ENCODE data around the gene ADAM12. TPM values are rescaled to one million over a fixed set of nuclear protein-coding genes. Genes with fewer than 3 reads are reported as not detected.

The ADAM12 gene
- total and polyA plus RNA-seq, 10 of the 15 experiments (the other 5 are each of a cell fraction or from before 2014, with no cell fraction given), result under 0.01 to 0.62 (median 0.04) TPM; not detected in 5

DNA sequence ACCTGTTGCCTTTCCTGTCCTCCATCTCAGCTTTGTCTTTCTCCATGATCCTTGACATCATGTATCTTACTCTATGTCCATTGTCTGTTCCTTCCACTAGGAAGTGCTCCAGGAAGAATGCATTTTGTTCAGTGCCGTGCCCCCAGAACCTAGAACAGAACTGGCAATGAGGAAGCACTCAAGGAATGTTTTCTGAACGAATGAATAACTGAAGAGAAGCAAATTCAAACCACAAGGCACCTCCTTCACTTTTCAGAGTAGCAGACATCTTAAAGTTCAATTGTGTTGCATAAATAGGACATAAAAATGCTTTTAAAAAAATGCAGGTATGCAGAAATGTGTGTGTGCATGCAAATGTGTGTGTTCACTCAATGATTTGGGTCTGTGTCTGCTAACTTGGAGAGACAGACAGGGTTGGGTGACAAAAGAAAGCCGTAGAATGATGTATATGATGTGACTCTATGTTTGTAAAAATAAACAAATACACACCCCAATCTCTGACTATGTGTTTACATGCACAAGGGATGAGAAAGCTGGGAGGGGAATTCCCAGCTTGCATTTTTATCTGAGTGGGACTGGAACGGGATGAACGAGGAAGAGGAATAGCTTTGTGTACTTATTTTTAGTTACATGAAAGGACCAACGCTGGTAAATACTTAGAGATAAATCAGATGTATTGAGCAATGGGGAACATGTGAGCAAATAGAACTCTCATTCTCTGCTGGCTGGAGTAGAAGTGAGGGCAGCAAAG, 254.2 kb downstream of the ADAM12 start:
- ATAC-seq (no peak), DNase-seq (ENCODE audit: low read depth, low spot score) (no peak), FAIRE-seq (no peak)
- Histone ChIP-seq H3K27ac (ENCODE audit: control insufficient read depth, insufficient read depth) (no peak overlapping the region), H3K79me2 (ENCODE audit: control insufficient read depth, insufficient read depth, low read length) (no peaks in the 10 kb centered on the region), H3K4me1 (ENCODE audit: control insufficient read depth, insufficient read depth, low read length) (no peaks in the 10 kb centered on the region), H3K36me3 (ENCODE audit: control insufficient read depth in 2 of 2, insufficient read depth in 2 of 2, low read length in 1 of 2) (no peaks in the 10 kb centered on the region), H2AFZ (ENCODE audit: control insufficient read depth, low read depth, low read length) (no peak overlapping the region), H3K4me3 (no peak overlapping the region), H3K9me3 (replicated peaks; ENCODE audit: control insufficient read depth, insufficient read depth, low read length) (no peaks in the 10 kb centered on the region), H4K20me1 (ENCODE audit: control insufficient read depth, insufficient read depth) (no peaks in the 10 kb centered on the region), H3K4me2 (ENCODE audit: control insufficient read depth, insufficient read depth) (no peak overlapping the region), H3K27me3 (replicated peaks in 1 of 2; ENCODE audit: control insufficient read depth in 2 of 2, insufficient read depth in 2 of 2, low read length in 1 of 2) (no peaks in the 10 kb centered on the region), H3K9ac (ENCODE audit: control insufficient read depth, insufficient read depth, low read length) (no peak overlapping the region)
- WGBS (ENCODE audit: insufficient coverage, insufficient replicate concordance, low lambda C conversion rate, missing lambda C conversion rate), result 9% methylated on average over 6 of the region's 6 CpGs
- no TSS peak for BruUV-seq (replicated peaks)
- in situ Hi-C loops (cut with MboI) (no loop called here), intact Hi-C loops (cut with micrococcal nuclease; ENCODE audit: unreplicated experiment) (no loop called here)
- RAD21 ChIA-PET (ENCODE audit: unreplicated experiment), result no interaction called here
- POLR2A ChIA-PET, result no interaction called here
- CTCF ChIA-PET, result no interaction called here
- no peak for TF ChIP-seq ASH2L (IDR thresholded peaks at IDR 0.05; ENCODE audit: borderline replicate concordance, low read depth)
- TF ChIP-seq POU2F2 (IDR thresholded peaks at IDR 0.05; ENCODE audit: borderline replicate concordance, low read depth, low read length), result no peak
- no peak for TF ChIP-seq YBX1 (IDR thresholded peaks at IDR 0.05)
- no peak for TF ChIP-seq ZZZ3 (IDR thresholded peaks at IDR 0.05; ENCODE audit: control insufficient read depth, insufficient read length, low read depth)
- no peak for TF ChIP-seq NR2C1 (IDR thresholded peaks at IDR 0.05)
- TF ChIP-seq GABPA (IDR thresholded peaks at IDR 0.05; ENCODE audit: low read depth), result no peak
- no peak for TF ChIP-seq PAX8 (IDR thresholded peaks at IDR 0.05)
- TF ChIP-seq POLR2AphosphoS5 (IDR thresholded peaks at IDR 0.05; ENCODE audit: low read length), result no peak
- TF ChIP-seq CREM (IDR thresholded peaks at IDR 0.05; ENCODE audit: low read depth), result no peak
- TF ChIP-seq BHLHE40 (IDR thresholded peaks at IDR 0.05; ENCODE audit: borderline replicate concordance in 1 of 2, low read depth in 2 of 2, low read length in 1 of 2), result no peak
- no peak for TF ChIP-seq MEF2A (IDR thresholded peaks at IDR 0.05; ENCODE audit: insufficient read depth, low read depth, low read length)
- no peak for TF ChIP-seq NRF1 (conservative IDR thresholded peaks at IDR 0.05; ENCODE audit: low read depth, low read length)
- no peak for TF ChIP-seq ATF7 (IDR thresholded peaks at IDR 0.05; ENCODE audit: low read depth)
- SMC1A ChIA-PET (ENCODE audit: uncharacterized antibody, unreplicated experiment), result no interaction called here

All from GM12878 (cell line).